NT2/D1 (cell line): ENCODE data around the gene LZTFL1.

Experiments
- SUZ12 ChIP-seq: IDR thresholded peaks from 2 replicates; pipeline ENCODE4 v1.6.1; 2011; ENCODE audit not compliant: insufficient read length, insufficient read depth; ENCODE audit errors: extremely low read depth
- YY1 ChIP-seq: IDR thresholded peaks from 2 replicates; pipeline ENCODE4 v1.6.1; 2011; ENCODE audit not compliant: insufficient read length, insufficient read depth
- ZNF274 ChIP-seq: IDR thresholded peaks from 2 replicates; pipeline ENCODE4 v1.6.1; 2011; ENCODE audit warnings: mild to moderate bottlenecking, low read depth, low read length

DNA sequence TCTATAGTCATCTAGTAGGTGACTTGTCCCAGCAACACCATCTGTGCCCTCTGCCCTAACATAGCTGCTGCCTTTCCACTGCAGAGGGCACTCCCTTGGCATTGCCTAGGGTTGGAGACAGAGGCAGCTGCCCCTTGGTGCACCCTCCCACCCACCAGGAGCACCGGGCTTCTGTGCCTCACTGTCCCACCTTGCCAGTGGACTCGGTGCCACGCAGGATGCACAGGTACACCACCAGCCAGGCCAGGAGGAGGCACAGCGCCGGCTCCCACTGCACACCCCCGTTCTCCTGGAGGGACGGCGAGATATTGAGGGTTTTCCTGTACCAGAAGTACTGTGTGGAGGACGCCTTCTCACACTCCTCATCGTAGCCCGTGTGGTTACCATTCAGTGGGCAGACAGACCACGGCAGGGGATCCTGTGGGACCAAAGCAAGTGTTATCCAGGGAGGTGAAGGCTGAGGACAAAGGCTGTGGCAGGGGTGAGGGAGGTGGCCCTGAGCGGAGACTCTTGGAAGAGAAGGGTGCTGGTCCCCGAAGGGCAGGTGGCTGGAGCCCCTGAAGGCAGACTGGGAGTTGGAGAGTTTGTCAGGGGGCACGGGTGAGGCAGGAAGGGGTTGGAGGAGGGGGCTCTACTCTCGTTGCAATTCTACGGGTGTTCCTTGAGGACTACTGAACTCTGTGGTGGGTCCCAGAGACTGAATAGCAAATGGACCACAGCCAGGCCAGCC, 66.2 kb downstream of the LZTFL1 start:
- no peak for TF ChIP-seq YY1
- TF ChIP-seq ZNF274, result no peak
- TF ChIP-seq SUZ12, result no peak
